GM23338 (cell line): ENCODE measurements around the gene CHCHD6. TPM values are rescaled to one million over a fixed set of nuclear protein-coding genes. Genes with fewer than 3 reads are reported as not detected.

Experiments
- ATAC-seq: fragments of 200-7000 bp; cut with Tn5 transposase; 3 replicates; pipeline ENCODE4 v1.9.1; 2020
- DNase-seq: peaks from one replicate; pipeline ENCODE4 v3.0.0-alpha.2; 2015; ENCODE audit warnings: low spot score
- H2AFZ ChIP-seq: fragments of 200-600 bp; sonication (generic); 2 replicates; pipeline ENCODE4 v1.8.0; 2016; ENCODE audit warnings: antibody characterized with exemption, mild to moderate bottlenecking, moderate library complexity
- H3F3A ChIP-seq: fragments of 200-600 bp; sonication (generic); replicated peaks from 2 replicates; pipeline ENCODE4 v1.8.0; 2017; ENCODE audit warnings: antibody characterized with exemption, mixed run types, low read depth
- H3K27ac ChIP-seq: fragments of 200-600 bp; sonication (generic); 2 replicates; pipeline ENCODE4 v1.6.1; 2016; ENCODE audit warnings: low read depth
- H3K27me3 ChIP-seq: fragments of 200-600 bp; sonication (generic); 2 replicates; pipeline ENCODE4 v1.8.0; 2016; ENCODE audit warnings: mild to moderate bottlenecking, mixed run types, moderate library complexity; ENCODE audit not compliant: insufficient read depth
- H3K36me3 ChIP-seq: fragments of 200-600 bp; sonication (generic); 2 replicates; pipeline ENCODE4 v1.8.0; 2016; ENCODE audit warnings: mild to moderate bottlenecking; ENCODE audit not compliant: insufficient read depth
- H3K4me1 ChIP-seq: fragments of 200-600 bp; sonication (generic); 2 replicates; pipeline ENCODE4 v1.8.0; 2016; ENCODE audit warnings: mild to moderate bottlenecking, moderate library complexity; ENCODE audit not compliant: insufficient read depth
- H3K4me2 ChIP-seq: fragments of 200-600 bp; sonication (generic); 2 replicates; pipeline ENCODE4 v1.7.1; 2017; ENCODE audit warnings: mixed run types
- H3K4me3 ChIP-seq: fragments of 200-600 bp; sonication (generic); 2 replicates; pipeline ENCODE4 v1.6.1; 2016; ENCODE audit warnings: mixed run types
- H3K79me2 ChIP-seq: fragments of 200-600 bp; sonication (generic); replicated peaks from 2 replicates; pipeline ENCODE4 v1.8.0; 2017; ENCODE audit warnings: mild to moderate bottlenecking; ENCODE audit not compliant: insufficient read depth
- H3K9me2 ChIP-seq: fragments of 200-600 bp; sonication (generic); 2 replicates; pipeline ENCODE4 v1.8.0; 2017; ENCODE audit not compliant: insufficient read depth
- H4K20me1 ChIP-seq: fragments of 200-600 bp; sonication (generic); replicated peaks from 2 replicates; pipeline ENCODE4 v1.8.0; 2017; ENCODE audit warnings: mild to moderate bottlenecking; ENCODE audit not compliant: insufficient read depth
- H3K27ac Mint-ChIP-seq: 2 replicates; pipeline ENCODE4 v1.8.0; 2020; ENCODE audit warnings: inconsistent platforms, mild to moderate bottlenecking, moderate library complexity, mixed read lengths
- H3K27me3 Mint-ChIP-seq: 3 replicates; pipeline ENCODE4 v1.8.0; 2022; ENCODE audit warnings: low read depth, mild to moderate bottlenecking, moderate library complexity, mixed read lengths, inconsistent platforms; ENCODE audit not compliant: insufficient read depth, poor library complexity
- H3K36me3 Mint-ChIP-seq: 3 replicates; pipeline ENCODE4 v1.8.0; 2021; ENCODE audit warnings: low read depth, mild to moderate bottlenecking, inconsistent platforms, moderate library complexity, mixed read lengths
- H3K4me1 Mint-ChIP-seq: 3 replicates; pipeline ENCODE4 v1.8.0; 2020; ENCODE audit warnings: mild to moderate bottlenecking, inconsistent platforms, mixed read lengths
- H3K4me3 Mint-ChIP-seq: 3 replicates; pipeline ENCODE4 v1.8.0; 2021; ENCODE audit warnings: moderate library complexity, mild to moderate bottlenecking, inconsistent platforms, mixed read lengths
- H3K9me3 Mint-ChIP-seq: 3 replicates; pipeline ENCODE4 v1.8.0; 2020; ENCODE audit warnings: moderate library complexity, mild to moderate bottlenecking, inconsistent platforms, mixed read lengths
- EZH2phosphoT487 ChIP-seq: fragments of 200-600 bp; sonication (generic); IDR thresholded peaks from one replicate; pipeline ENCODE4 v1.8.1; 2018; ENCODE audit warnings: antibody characterized with exemption; ENCODE audit not compliant: unreplicated experiment
- JUNB ChIP-seq: IDR thresholded peaks from one replicate; pipeline ENCODE4 v1.6.1; 2016; ENCODE audit warnings: antibody characterized with exemption; ENCODE audit not compliant: unreplicated experiment
- NANOG ChIP-seq: IDR thresholded peaks from 2 replicates; pipeline ENCODE4 v1.6.1; 2016; ENCODE audit warnings: antibody characterized with exemption, borderline replicate concordance
- POLR2AphosphoS5 ChIP-seq: IDR thresholded peaks from 2 replicates; pipeline ENCODE4 v1.6.1; 2016; ENCODE audit warnings: antibody characterized with exemption, low read depth
- STAT1 ChIP-seq: IDR thresholded peaks from one replicate; pipeline ENCODE4 v1.6.1; 2016; ENCODE audit warnings: antibody characterized with exemption; ENCODE audit not compliant: unreplicated experiment
- ZNF114 ChIP-seq: fragments of 250-450 bp; sonication (Bioruptor Pico); IDR thresholded peaks from 2 replicates; pipeline ENCODE4 v1.5.0; 2020; ENCODE audit warnings: mild to moderate bottlenecking, moderate library complexity
- ZNF331 ChIP-seq: fragments of 250-450 bp; sonication (Bioruptor Pico); IDR thresholded peaks from 2 replicates; pipeline ENCODE4 v1.5.0; 2020; ENCODE audit warnings: low read depth, mild to moderate bottlenecking, moderate library complexity
- polyA plus RNA-seq: library from polyadenylated mRNA; unstranded; fragments of >200 nt; fragmentation: Nextera tagmentation; extraction: Ambion mirVana; gene quantifications from 2 replicates; pipeline ENCODE4 v1.2.1, GENCODE V29; 2016
- total RNA-seq: library from RNA; depleted of rRNA; stranded (reverse); fragments of >200 nt; shearing (Covaris generic); gene quantifications from 2 replicates; pipeline ENCODE4 v1.2.3, GENCODE V29; 2014
- TF ChIP-seq, protein P1 (sequence below), 2 experiments: fragments of 200-600 bp in 1 of 2; sonication (generic) in 1 of 2; conservative IDR thresholded peaks; 2 replicates each; pipeline versions ENCODE4 v1.5.1 to v1.6.1; 2016 to 2017; ENCODE audit warnings: antibody characterized with exemption in 2 of 2, low read depth in 2 of 2, mild to moderate bottlenecking in 2 of 2, moderate library complexity in 1 of 2
- TF ChIP-seq, protein P2 (sequence below): fragments of 250-450 bp; sonication (Bioruptor Pico); IDR thresholded peaks from 2 replicates; pipeline ENCODE4 v1.5.0; 2020; ENCODE audit warnings: mild to moderate bottlenecking, moderate library complexity
- TF ChIP-seq, protein P3 (sequence below): IDR thresholded peaks from one replicate; pipeline ENCODE4 v1.6.1; 2018; ENCODE audit warnings: antibody characterized with exemption; ENCODE audit not compliant: unreplicated experiment
- TF ChIP-seq, protein P4 (sequence below): IDR thresholded peaks from 2 replicates; pipeline ENCODE4 v1.6.1; 2016; ENCODE audit warnings: antibody characterized with exemption

CHCHD6 gene
- total and polyA plus RNA-seq, 2 experiments from 2014 or later: 28.8 to 43.0 TPM

DNA sequence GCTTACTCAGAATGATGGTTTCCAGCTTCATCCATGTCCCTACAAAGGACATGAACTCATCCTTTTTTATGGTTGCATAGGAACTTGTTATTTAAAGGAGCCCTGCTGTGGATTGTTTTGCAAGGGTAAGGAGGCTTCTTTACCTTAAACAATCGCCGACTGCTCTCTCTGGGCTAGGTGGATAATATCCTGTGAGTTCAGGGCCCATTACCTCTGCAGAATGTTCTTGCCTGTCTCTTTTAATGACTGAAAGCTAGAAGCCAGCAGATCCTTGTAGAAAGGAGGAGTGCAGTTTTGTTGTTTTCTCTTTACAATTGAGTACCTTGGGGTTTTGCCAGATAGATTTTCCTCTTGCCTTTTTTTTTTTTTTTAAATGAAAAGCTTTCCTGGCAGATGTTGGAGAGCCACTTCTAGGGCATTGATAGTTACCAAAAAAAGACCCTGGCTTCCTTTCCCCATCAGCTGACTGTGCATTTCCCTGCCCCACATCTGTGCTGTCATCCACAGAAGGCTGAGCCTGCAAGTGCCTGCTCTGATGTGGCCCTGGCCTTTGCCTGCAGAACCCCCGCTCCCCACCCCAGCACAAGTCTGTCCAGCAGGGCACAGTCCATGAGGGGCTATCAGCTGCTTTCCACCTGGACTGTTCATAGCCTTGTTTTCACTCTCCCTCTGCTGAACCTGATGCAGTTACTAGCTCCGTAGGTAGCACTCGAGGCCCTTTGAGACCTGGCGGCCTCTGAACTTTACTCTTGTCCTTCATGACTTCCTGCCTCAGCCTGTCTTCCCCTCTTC lies 113.1 kb downstream of the CHCHD6 start:
- H2AFZ ChIP-seq: no peak overlapping the region
- peaks cover 6% of the 10 kb centered on the region for H3K27me3 Mint-ChIP-seq
- peak overlapping the region; percentile 42; the same call in 1 of the 2 replicates for H3K27ac ChIP-seq
- H3K4me3 Mint-ChIP-seq: peak overlapping the region; percentile 40; the same call in 2 of the 3 replicates
- H3K36me3 ChIP-seq: no peaks in the 10 kb centered on the region
- H3K36me3 Mint-ChIP-seq: peaks cover 7% of the 10 kb centered on the region; the same call in 2 of the 3 replicates
- H3K4me1 Mint-ChIP-seq: peaks cover 39% of the 10 kb centered on the region
- ATAC-seq (peak; percentile 90), DNase-seq (peak; percentile 58)
- H3K79me2 ChIP-seq: peaks cover 21% of the 10 kb centered on the region
- no peaks in the 10 kb centered on the region for H3K27me3 ChIP-seq
- H4K20me1 ChIP-seq: no peaks in the 10 kb centered on the region; the same call in none of the 2 replicates
- TF ChIP-seq, protein P1, sequence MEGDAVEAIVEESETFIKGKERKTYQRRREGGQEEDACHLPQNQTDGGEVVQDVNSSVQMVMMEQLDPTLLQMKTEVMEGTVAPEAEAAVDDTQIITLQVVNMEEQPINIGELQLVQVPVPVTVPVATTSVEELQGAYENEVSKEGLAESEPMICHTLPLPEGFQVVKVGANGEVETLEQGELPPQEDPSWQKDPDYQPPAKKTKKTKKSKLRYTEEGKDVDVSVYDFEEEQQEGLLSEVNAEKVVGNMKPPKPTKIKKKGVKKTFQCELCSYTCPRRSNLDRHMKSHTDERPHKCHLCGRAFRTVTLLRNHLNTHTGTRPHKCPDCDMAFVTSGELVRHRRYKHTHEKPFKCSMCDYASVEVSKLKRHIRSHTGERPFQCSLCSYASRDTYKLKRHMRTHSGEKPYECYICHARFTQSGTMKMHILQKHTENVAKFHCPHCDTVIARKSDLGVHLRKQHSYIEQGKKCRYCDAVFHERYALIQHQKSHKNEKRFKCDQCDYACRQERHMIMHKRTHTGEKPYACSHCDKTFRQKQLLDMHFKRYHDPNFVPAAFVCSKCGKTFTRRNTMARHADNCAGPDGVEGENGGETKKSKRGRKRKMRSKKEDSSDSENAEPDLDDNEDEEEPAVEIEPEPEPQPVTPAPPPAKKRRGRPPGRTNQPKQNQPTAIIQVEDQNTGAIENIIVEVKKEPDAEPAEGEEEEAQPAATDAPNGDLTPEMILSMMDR (conservative IDR thresholded peaks at IDR 0.05; ENCODE audit: low read depth in 2 of 2): no peak
- TF ChIP-seq EZH2phosphoT487: no peak
- TF ChIP-seq, protein P2, sequence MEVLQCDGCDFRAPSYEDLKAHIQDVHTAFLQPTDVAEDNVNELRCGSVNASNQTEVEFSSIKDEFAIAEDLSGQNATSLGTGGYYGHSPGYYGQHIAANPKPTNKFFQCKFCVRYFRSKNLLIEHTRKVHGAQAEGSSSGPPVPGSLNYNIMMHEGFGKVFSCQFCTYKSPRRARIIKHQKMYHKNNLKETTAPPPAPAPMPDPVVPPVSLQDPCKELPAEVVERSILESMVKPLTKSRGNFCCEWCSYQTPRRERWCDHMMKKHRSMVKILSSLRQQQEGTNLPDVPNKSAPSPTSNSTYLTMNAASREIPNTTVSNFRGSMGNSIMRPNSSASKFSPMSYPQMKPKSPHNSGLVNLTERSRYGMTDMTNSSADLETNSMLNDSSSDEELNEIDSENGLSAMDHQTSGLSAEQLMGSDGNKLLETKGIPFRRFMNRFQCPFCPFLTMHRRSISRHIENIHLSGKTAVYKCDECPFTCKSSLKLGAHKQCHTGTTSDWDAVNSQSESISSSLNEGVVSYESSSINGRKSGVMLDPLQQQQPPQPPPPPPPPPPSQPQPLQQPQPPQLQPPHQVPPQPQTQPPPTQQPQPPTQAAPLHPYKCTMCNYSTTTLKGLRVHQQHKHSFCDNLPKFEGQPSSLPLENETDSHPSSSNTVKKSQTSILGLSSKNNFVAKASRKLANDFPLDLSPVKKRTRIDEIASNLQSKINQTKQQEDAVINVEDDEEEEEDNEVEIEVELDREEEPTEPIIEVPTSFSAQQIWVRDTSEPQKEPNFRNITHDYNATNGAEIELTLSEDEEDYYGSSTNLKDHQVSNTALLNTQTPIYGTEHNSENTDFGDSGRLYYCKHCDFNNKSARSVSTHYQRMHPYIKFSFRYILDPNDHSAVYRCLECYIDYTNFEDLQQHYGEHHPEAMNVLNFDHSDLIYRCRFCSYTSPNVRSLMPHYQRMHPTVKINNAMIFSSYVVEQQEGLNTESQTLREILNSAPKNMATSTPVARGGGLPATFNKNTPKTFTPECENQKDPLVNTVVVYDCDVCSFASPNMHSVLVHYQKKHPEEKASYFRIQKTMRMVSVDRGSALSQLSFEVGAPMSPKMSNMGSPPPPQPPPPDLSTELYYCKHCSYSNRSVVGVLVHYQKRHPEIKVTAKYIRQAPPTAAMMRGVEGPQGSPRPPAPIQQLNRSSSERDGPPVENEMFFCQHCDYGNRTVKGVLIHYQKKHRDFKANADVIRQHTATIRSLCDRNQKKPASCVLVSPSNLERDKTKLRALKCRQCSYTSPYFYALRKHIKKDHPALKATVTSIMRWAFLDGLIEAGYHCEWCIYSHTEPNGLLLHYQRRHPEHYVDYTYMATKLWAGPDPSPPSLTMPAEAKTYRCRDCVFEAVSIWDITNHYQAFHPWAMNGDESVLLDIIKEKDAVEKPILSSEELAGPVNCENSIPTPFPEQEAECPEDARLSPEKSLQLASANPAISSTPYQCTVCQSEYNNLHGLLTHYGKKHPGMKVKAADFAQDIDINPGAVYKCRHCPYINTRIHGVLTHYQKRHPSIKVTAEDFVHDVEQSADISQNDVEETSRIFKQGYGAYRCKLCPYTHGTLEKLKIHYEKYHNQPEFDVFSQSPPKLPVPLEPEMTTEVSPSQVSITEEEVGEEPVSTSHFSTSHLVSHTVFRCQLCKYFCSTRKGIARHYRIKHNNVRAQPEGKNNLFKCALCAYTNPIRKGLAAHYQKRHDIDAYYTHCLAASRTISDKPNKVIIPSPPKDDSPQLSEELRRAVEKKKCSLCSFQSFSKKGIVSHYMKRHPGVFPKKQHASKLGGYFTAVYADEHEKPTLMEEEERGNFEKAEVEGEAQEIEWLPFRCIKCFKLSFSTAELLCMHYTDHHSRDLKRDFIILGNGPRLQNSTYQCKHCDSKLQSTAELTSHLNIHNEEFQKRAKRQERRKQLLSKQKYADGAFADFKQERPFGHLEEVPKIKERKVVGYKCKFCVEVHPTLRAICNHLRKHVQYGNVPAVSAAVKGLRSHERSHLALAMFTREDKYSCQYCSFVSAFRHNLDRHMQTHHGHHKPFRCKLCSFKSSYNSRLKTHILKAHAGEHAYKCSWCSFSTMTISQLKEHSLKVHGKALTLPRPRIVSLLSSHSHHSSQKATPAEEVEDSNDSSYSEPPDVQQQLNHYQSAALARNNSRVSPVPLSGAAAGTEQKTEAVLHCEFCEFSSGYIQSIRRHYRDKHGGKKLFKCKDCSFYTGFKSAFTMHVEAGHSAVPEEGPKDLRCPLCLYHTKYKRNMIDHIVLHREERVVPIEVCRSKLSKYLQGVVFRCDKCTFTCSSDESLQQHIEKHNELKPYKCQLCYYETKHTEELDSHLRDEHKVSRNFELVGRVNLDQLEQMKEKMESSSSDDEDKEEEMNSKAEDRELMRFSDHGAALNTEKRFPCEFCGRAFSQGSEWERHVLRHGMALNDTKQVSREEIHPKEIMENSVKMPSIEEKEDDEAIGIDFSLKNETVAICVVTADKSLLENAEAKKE (CRISPR knock-in tag): no peak
- no peak for TF ChIP-seq ZNF114 (CRISPR knock-in tag)
- TF ChIP-seq, protein P3, sequence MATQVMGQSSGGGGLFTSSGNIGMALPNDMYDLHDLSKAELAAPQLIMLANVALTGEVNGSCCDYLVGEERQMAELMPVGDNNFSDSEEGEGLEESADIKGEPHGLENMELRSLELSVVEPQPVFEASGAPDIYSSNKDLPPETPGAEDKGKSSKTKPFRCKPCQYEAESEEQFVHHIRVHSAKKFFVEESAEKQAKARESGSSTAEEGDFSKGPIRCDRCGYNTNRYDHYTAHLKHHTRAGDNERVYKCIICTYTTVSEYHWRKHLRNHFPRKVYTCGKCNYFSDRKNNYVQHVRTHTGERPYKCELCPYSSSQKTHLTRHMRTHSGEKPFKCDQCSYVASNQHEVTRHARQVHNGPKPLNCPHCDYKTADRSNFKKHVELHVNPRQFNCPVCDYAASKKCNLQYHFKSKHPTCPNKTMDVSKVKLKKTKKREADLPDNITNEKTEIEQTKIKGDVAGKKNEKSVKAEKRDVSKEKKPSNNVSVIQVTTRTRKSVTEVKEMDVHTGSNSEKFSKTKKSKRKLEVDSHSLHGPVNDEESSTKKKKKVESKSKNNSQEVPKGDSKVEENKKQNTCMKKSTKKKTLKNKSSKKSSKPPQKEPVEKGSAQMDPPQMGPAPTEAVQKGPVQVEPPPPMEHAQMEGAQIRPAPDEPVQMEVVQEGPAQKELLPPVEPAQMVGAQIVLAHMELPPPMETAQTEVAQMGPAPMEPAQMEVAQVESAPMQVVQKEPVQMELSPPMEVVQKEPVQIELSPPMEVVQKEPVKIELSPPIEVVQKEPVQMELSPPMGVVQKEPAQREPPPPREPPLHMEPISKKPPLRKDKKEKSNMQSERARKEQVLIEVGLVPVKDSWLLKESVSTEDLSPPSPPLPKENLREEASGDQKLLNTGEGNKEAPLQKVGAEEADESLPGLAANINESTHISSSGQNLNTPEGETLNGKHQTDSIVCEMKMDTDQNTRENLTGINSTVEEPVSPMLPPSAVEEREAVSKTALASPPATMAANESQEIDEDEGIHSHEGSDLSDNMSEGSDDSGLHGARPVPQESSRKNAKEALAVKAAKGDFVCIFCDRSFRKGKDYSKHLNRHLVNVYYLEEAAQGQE: no peak
- TF ChIP-seq, protein P4, sequence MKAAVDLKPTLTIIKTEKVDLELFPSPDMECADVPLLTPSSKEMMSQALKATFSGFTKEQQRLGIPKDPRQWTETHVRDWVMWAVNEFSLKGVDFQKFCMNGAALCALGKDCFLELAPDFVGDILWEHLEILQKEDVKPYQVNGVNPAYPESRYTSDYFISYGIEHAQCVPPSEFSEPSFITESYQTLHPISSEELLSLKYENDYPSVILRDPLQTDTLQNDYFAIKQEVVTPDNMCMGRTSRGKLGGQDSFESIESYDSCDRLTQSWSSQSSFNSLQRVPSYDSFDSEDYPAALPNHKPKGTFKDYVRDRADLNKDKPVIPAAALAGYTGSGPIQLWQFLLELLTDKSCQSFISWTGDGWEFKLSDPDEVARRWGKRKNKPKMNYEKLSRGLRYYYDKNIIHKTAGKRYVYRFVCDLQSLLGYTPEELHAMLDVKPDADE: no peak
- TF ChIP-seq JUNB: no peak
- TF ChIP-seq POLR2AphosphoS5: no peak
- TF ChIP-seq STAT1: no peak
- TF ChIP-seq ZNF331 (CRISPR knock-in tag): no peak
- no peak for TF ChIP-seq NANOG
- peaks cover 10% of the 10 kb centered on the region; the same call in 2 of the 3 replicates for H3K9me3 Mint-ChIP-seq
- H3K4me2 ChIP-seq: peak overlapping the region; percentile 13
- peak overlapping the region; percentile 4; the same call in 1 of the 2 replicates for H3K27ac Mint-ChIP-seq
- no peaks in the 10 kb centered on the region for H3F3A ChIP-seq
- peak overlapping the region; percentile 41; the same call in 1 of the 2 replicates for H3K4me3 ChIP-seq
- H3K9me2 ChIP-seq: peaks cover 10% of the 10 kb centered on the region; the same call in 1 of the 2 replicates
- H3K4me1 ChIP-seq: peaks cover 33% of the 10 kb centered on the region
